Uterus (tissue), 4 donors: ENCODE data around the gene CAMTA1. TPM values are rescaled to one million over a fixed set of nuclear protein-coding genes. Genes with fewer than 3 reads are reported as not detected.

Experiments used
- DNase-seq, 2 donors: peaks; one replicate each; pipeline ENCODE4 v3.0.0-alpha.2; 2019 to 2020
- H3K27ac ChIP-seq, 2 donors: fragments of 200-600 bp; sonication (generic); 1 replicate in 1 of 2; 2 replicates in 1 of 2; pipeline ENCODE4 v1.5.1; 2016 to 2018
- H3K27me3 ChIP-seq, 2 donors: fragments of 200-600 bp; sonication (generic); one replicate each; pipeline ENCODE4 v1.5.1; 2018 to 2019; ENCODE audit warnings: control low read depth in 1 of 2
- H3K36me3 ChIP-seq, 2 donors: fragments of 200-600 bp; sonication (generic); one replicate each; pipeline ENCODE4 v1.5.1; 2019; ENCODE audit warnings: control low read depth in 1 of 2
- H3K4me1 ChIP-seq, 2 donors: fragments of 200-600 bp; sonication (generic); one replicate each; pipeline ENCODE4 v1.5.1; 2018 to 2019; ENCODE audit warnings: control low read depth in 1 of 2
- H3K4me3 ChIP-seq, 2 donors: fragments of 200-600 bp; sonication (generic); 1 replicate in 1 of 2; 2 replicates in 1 of 2; pipeline ENCODE4 v1.5.1; 2018 to 2019; ENCODE audit warnings: mild to moderate bottlenecking in 1 of 2
- H3K9me3 ChIP-seq, 2 donors: fragments of 200-600 bp; sonication (generic); one replicate each; pipeline ENCODE4 v1.5.1; 2019; ENCODE audit warnings: control low read depth in 1 of 2
- POLR2A ChIP-seq, 2 donors: fragments of 450-650 bp; IDR thresholded peaks; one replicate each; pipeline ENCODE4 v1.6.1; 2016; ENCODE audit warnings: antibody characterized with exemption in 2 of 2, mild to moderate bottlenecking in 1 of 2, moderate library complexity in 1 of 2
- intact Hi-C: fragments of 100-400 bp; cut with DNase I; formaldehyde crosslinking; loops from one replicate; pipeline ENCODE4 v1.15.1; 2023; ENCODE audit warnings: low total_unique reads
- total RNA-seq, 4 donors: library from RNA; depleted of rRNA in 3 of 4; stranded (reverse); fragments of >200 nt in 3 of 4; gene quantifications; one replicate each; pipeline versions ENCODE4 v1.1.0 to v1.2.4, GENCODE V29; 2014 to 2023
- TF ChIP-seq, protein P1 (sequence below), 4 experiments: fragments of 200-600 bp in 2 of 4; fragments of 450-650 bp in 2 of 4; sonication (generic) in 2 of 4; IDR thresholded peaks; one replicate each; pipeline ENCODE4 v1.5.1; 2016 to 2019; ENCODE audit warnings: antibody characterized with exemption in 4 of 4, mild to moderate bottlenecking in 2 of 4, moderate library complexity in 1 of 4
- donor health status: DM: yes; HTN: yes; CAD: no.

Gene CAMTA1
- total RNA-seq, 4 donors from 2014 or later, result 29.7 to 427 (median 64.8) TPM

DNA sequence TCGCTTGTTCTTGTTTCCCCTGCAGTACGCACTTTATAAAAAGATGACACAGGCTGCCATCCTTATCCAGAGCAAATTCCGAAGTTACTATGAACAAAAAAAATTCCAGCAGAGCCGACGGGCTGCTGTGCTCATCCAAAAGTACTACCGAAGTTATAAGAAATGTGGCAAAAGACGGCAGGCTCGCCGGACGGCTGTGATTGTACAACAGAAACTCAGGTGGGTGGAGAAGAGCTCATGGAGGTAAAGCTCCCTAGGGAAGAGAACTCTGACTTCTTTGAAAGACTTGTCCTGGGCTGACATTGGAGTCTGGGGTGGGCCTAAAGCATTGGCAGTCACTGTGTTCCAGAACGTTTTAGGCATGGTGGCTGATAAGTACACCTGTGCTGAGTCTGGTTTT lies 965.9 kb downstream of the CAMTA1 start:
- no peak for DNase-seq
- H3K4me1 ChIP-seq, result no peaks in the 10 kb centered on the region
- TF ChIP-seq, protein P1, sequence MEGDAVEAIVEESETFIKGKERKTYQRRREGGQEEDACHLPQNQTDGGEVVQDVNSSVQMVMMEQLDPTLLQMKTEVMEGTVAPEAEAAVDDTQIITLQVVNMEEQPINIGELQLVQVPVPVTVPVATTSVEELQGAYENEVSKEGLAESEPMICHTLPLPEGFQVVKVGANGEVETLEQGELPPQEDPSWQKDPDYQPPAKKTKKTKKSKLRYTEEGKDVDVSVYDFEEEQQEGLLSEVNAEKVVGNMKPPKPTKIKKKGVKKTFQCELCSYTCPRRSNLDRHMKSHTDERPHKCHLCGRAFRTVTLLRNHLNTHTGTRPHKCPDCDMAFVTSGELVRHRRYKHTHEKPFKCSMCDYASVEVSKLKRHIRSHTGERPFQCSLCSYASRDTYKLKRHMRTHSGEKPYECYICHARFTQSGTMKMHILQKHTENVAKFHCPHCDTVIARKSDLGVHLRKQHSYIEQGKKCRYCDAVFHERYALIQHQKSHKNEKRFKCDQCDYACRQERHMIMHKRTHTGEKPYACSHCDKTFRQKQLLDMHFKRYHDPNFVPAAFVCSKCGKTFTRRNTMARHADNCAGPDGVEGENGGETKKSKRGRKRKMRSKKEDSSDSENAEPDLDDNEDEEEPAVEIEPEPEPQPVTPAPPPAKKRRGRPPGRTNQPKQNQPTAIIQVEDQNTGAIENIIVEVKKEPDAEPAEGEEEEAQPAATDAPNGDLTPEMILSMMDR (IDR thresholded peaks at IDR 0.05), result no peak
- no peak for TF ChIP-seq POLR2A (IDR thresholded peaks at IDR 0.05)
- intact Hi-C loops, result loop anchor here (5.0 kb wide), 1 partner anchor 84 kb away; no protein-coding TSS in a partner anchor
- H3K4me3 ChIP-seq, result no peak overlapping the region
- no peaks in the 10 kb centered on the region for H3K9me3 ChIP-seq
- no peak overlapping the region for H3K27ac ChIP-seq
- H3K36me3 ChIP-seq, result no peaks in the 10 kb centered on the region
- no peaks in the 10 kb centered on the region for H3K27me3 ChIP-seq

DNA sequence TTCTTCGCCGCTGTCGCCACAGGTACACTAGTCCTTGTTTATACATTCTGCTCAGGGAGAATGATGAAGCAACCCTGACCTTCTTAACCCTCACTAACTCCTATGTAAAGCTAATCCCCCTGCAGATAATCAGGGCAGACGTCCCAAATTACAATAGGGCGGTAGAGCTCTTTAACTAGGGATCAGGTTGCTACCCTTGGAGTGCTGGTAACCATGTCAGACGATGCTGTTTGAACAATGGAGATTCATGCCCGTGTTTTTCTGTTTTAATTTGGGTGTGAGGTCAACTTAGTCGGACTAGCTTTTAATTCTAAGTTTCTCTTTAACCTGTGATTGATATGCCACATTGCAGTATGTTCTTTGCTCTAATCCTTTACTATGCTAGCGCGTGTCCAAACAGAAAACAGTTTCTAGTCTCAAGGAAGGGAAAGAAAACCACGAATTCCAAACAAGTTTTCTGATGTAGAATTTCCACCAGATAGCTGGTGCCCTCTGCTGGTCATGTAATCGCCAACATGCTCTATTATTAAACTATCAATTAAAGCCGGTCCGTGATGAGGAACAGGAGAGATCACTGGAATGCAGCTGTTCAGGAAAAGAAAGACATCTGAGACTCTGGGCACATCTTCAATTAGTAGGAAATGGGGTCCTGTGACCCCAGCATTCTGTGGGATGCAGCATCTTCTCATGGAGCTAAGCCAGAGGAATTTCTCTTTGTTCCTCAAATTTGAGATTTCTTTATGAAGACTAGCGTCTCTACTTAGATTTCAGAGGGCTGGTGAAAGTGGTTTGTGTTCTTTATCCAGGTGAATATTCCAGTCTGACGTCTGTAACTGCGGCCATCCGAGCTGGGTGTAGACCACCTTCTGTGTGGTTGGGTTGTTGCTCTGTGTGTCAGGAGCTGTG lies 967.5 kb downstream of the CAMTA1 start:
- DNase-seq, result peak; percentile 60 to 70
- Histone ChIP-seq H3K4me3 (peak overlapping the region in 1 of 2 donors; percentile 15), H3K27ac (peak overlapping the region in 1 of 2 donors; percentile 46), H3K27me3 (no peaks in the 10 kb centered on the region), H3K9me3 (no peaks in the 10 kb centered on the region), H3K36me3 (no peaks in the 10 kb centered on the region), H3K4me1 (no peaks in the 10 kb centered on the region)
- TF ChIP-seq, protein P1 (IDR thresholded peaks at IDR 0.05), result peak; percentile 75 to 91 (median 80)
- no peak for TF ChIP-seq POLR2A (IDR thresholded peaks at IDR 0.05)
- intact Hi-C loops, result loop anchor here (5.0 kb wide), 1 partner anchor 85 kb away; no protein-coding TSS in a partner anchor

DNA sequence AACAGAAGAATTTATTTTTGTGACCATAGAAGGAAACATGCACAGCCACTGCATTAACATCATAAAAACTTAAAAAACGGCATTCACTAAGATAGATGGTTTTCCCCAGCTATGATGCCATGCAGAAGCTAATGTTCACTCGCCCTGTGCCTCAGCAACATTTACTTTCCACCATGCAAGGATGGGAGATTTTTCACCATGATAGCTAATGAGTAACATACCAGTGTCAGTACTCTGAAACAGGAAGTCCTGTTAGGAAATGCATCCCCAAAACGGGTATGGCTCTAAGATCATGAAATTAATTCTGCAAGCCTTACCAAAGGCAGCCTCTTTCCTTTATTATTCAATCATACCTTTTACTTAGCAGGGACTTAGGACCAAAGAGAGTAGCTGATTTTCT lies 968.4 kb downstream of the CAMTA1 start:
- Histone ChIP-seq H3K9me3 (no peaks in the 10 kb centered on the region), H3K4me1 (no peaks in the 10 kb centered on the region)

DNA sequence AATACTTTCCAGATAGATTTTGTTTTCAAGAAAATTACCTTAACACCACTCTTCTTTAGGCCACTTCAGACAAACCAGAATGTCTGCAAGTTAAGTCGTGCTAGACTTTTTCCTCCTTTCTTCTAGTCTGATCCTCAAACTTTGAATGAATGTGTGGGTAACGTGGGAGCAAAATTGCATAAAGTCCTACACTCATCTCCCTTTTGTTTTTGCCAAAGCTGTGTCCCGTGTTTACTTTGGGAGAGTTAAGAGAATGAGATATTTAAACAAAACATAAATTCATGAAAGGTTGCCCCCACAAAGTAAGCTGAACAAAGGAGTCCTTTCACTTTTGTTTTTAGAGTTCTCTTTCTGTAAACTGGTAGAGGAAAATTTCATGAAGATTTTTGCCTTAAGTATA lies 969.0 kb downstream of the CAMTA1 start:
- Histone ChIP-seq H3K27me3 (no peaks in the 10 kb centered on the region), H3K36me3 (no peaks in the 10 kb centered on the region), H3K4me1 (no peaks in the 10 kb centered on the region), H3K27ac (no peak overlapping the region), H3K4me3 (no peak overlapping the region), H3K9me3 (no peaks in the 10 kb centered on the region)
- TF ChIP-seq POLR2A (IDR thresholded peaks at IDR 0.05), result no peak
- TF ChIP-seq, protein P1 (IDR thresholded peaks at IDR 0.05), result no peak
- no peak for DNase-seq
- intact Hi-C loops, result loop anchor here (5.0 kb wide), 1 partner anchor 87 kb away; no protein-coding TSS in a partner anchor

More for the DNA sequence above, 968.4 kb downstream of the CAMTA1 start:
- intact Hi-C loops, result loop anchor here (5.0 kb wide), 1 partner anchor 86 kb away; no protein-coding TSS in a partner anchor
- TF ChIP-seq, protein P1 (IDR thresholded peaks at IDR 0.05), result no peak
- no peak for TF ChIP-seq POLR2A (IDR thresholded peaks at IDR 0.05)
- no peak overlapping the region for H3K27ac ChIP-seq
- DNase-seq, result no peak
- H3K36me3 ChIP-seq, result no peaks in the 10 kb centered on the region
- H3K4me3 ChIP-seq, result no peak overlapping the region
- no peaks in the 10 kb centered on the region for H3K27me3 ChIP-seq

DNA sequence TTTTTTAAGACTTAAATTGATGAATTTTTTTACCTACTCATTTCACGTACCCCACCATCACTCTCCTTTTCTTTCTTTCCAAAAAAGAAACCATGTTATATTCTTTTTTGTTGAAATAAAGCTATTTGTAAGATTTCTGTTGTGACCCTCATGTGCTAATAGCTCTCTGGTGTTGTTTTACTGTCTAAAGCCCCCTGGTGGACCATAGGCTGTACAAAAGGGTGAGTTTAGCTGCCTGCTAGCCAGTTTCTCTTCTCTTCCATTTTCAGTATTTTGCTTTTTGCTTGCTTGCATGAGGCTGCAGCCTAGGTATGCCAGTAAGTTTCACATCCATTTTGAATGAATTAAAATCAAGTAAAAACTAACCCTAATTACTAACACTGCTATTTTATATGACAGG lies 970.2 kb downstream of the CAMTA1 start:
- Histone ChIP-seq H3K27ac (no peak overlapping the region), H3K36me3 (no peaks in the 10 kb centered on the region), H3K4me3 (no peak overlapping the region), H3K4me1 (no peaks in the 10 kb centered on the region), H3K27me3 (no peaks in the 10 kb centered on the region), H3K9me3 (no peaks in the 10 kb centered on the region)
- intact Hi-C loops, result no loop called here
- TF ChIP-seq, protein P1 (IDR thresholded peaks at IDR 0.05), result no peak
- TF ChIP-seq POLR2A (IDR thresholded peaks at IDR 0.05), result no peak
- no peak for DNase-seq
